ENCODE results near the gene C16orf92.

GRCh38 chr16:30032083-30032819, 9.3 kb downstream of the C16orf92 start:
- TF ChIP-seq CTCF (IDR thresholded peaks at IDR 0.05; ENCODE audit: control extremely low read depth in 1 of 3, insufficient read depth in 1 of 3, low read depth in 1 of 3, low read length in 3 of 3) = peak; percentile 71 to 93 (median 89)
- TF ChIP-seq, protein P1, sequence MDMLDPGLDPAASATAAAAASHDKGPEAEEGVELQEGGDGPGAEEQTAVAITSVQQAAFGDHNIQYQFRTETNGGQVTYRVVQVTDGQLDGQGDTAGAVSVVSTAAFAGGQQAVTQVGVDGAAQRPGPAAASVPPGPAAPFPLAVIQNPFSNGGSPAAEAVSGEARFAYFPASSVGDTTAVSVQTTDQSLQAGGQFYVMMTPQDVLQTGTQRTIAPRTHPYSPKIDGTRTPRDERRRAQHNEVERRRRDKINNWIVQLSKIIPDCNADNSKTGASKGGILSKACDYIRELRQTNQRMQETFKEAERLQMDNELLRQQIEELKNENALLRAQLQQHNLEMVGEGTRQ (IDR thresholded peaks at IDR 0.05; ENCODE audit: low read length) = no peak
- peak; percentile 92 to 95 for TF ChIP-seq RAD21 (IDR thresholded peaks at IDR 0.05 in 1 of 2, conservative IDR thresholded peaks at IDR 0.05 in 1 of 2; ENCODE audit: low read depth in 2 of 2, low read length in 2 of 2)
- TF ChIP-seq TAF1 (IDR thresholded peaks at IDR 0.05; ENCODE audit: low read depth, low read length) = no peak
- TF ChIP-seq POLR2AphosphoS5 (IDR thresholded peaks at IDR 0.05; ENCODE audit: low read depth, low read length) = no peak
- no peak for TF ChIP-seq MAX (IDR thresholded peaks at IDR 0.05)

All from H1 (cell line).